Measurements from ENCODE around the gene ENOX1.
"Not testable (repeated sequence)": the region's sequence is repeated elsewhere in the genome, so short reads cannot be mapped to it uniquely, and the experiment has no call there.

ENOX1 gene

GRCh38 chr13:43180036-43180660 lies 606.6 kb downstream of the ENOX1 start:
- no peak overlapping the region for H3K4me3 ChIP-seq (replicated peaks; ENCODE audit: low read depth, low read length)
- no peak for TF ChIP-seq CTCF (IDR thresholded peaks at IDR 0.05; ENCODE audit: low read length, missing control alignments)
- DNase-seq (ENCODE audit: low read depth), result no peak

GRCh38 chr13:43171489-43171888 lies 615.3 kb downstream of the ENOX1 start:
- no peak overlapping the region for H3K4me3 ChIP-seq (replicated peaks; ENCODE audit: low read depth, low read length)
- TF ChIP-seq CTCF (IDR thresholded peaks at IDR 0.05; ENCODE audit: low read length, missing control alignments), result no peak
- DNase-seq (ENCODE audit: low read depth), result no peak

DNA sequence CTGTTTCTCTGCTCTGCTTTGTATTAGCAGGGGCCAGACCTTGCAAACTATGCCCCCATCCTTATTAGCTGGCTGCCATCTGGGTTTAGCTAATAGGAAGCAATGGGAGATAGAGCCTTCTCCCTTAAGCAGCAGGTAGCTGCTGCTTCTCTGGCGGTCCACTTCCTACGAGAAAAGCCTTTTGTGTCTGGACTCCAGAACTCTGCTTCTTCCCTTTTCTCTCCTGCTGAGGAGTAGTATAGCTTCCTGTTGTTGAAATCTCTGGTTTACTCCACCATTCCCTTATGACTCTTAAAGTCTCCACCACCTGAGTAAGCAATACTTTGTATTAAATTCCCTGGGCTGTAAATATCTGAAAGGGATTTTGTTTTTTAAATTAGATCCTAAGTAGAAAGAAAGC lies 616.3 kb downstream of the ENOX1 start:
- no peak for DNase-seq (ENCODE audit: low read depth)
- TF ChIP-seq CTCF (IDR thresholded peaks at IDR 0.05; ENCODE audit: low read length, missing control alignments), result no peak
- H3K4me3 ChIP-seq (replicated peaks; ENCODE audit: low read depth, low read length), result no peak overlapping the region

DNA sequence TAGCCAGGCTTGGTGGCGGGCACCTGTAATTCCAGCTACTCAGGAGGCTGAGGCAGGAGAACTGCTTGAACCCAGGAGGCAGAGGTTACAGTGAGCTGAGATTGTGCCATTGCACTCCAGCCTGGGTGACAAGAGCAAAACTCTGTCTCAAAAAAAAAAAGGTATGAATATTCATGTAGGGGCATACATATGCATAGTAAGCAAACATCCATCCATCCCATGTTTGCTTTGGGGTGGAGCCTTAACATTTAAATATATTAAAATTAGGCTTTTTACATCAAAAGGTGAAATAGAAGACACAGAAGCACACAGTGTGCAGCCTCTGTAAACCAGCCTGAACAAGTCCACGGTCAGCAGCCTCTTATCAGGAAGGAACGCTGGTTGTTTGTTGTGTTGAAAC lies 618.3 kb downstream of the ENOX1 start:
- DNase-seq (ENCODE audit: low read depth); H3K4me3 ChIP-seq (replicated peaks; ENCODE audit: low read depth, low read length): not testable (repeated sequence)

DNA sequence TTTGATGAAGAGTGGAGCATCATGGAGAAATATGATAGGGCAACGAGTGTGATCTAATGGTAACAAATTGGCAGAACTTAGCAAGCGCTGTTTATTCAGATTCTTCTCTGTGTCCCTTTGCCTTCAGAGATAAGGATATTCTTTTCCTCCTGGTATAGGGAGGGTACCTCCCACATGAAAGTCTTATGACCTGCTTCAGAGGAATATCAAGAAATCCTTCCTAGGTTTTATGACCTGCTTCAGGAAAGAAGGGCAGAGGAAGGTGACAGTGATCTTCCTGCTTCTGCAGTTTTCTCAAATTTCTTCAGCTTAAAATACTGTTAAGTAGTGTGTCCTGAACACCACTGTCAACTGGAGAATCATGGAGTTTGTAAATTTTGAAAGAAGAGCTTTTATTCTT lies 619.0 kb downstream of the ENOX1 start:
- no peak for DNase-seq (ENCODE audit: low read depth)
- no peak for TF ChIP-seq CTCF (IDR thresholded peaks at IDR 0.05; ENCODE audit: low read length, missing control alignments)
- no peak overlapping the region for H3K4me3 ChIP-seq (replicated peaks; ENCODE audit: low read depth, low read length)

DNA sequence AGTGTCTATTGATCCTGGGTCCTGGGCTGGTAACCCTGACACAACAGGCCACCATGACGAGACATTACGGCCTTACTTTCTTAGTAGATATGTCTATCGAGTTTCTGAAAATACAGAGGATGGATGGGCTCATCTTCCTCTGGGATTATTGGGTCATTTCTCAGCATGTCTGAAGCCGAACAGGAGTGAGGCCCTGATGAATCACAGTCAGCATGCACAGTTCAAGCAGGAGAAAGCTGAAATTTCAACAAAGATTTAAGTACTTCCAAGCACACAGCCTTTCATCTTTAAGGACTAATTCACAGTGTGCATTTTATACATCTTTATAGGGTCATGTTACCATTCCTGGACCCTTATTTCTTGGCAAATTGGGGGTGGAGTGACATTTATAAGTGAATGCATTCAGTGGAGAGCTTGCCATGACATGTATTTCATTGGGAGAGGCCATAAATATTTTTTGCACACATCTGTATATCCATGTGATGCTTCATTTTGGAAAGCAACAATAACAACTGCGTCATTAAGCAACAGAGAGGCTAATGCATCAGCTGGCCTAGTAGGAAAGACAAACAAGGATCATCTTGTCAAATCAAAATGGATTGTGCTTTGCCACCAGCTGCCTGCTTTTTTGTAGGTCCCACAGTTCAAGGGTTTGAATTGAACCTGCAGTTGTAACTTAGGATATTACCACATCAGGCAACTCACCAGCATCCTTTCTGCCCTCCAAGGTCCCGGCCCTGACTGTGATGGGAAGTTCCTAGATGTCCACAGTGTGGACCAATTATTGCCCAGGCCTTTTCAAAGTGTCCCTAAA lies 619.9 kb downstream of the ENOX1 start:
- H3K4me3 ChIP-seq (replicated peaks; ENCODE audit: low read depth, low read length), result no peak overlapping the region
- no peak for DNase-seq (ENCODE audit: low read depth)
- TF ChIP-seq CTCF (IDR thresholded peaks at IDR 0.05; ENCODE audit: low read length, missing control alignments), result no peak
